Subcutaneous adipose tissue (tissue), 4 donors: ENCODE measurements around the gene PTPRN2. TPM values are rescaled to one million over a fixed set of nuclear protein-coding genes. Genes with fewer than 3 reads are reported as not detected.

ENCODE experiments used
- total RNA-seq, 4 donors: library from RNA; depleted of rRNA; stranded (reverse); fragments of >200 nt; gene quantifications; one replicate each; pipeline ENCODE4 v1.1.0, GENCODE V29; 2016
- TF ChIP-seq, protein P1 (sequence below): fragments of 450-650 bp; IDR thresholded peaks from one replicate; pipeline ENCODE4 v1.5.1; 2016; ENCODE audit warnings: low read depth, mild to moderate bottlenecking, control low read depth, antibody characterized with exemption, moderate library complexity

Gene PTPRN2
- total RNA-seq, 4 donors from 2014 or later, result 2.0 to 4.6 (median 3.7) TPM

- TF ChIP-seq, protein P1, sequence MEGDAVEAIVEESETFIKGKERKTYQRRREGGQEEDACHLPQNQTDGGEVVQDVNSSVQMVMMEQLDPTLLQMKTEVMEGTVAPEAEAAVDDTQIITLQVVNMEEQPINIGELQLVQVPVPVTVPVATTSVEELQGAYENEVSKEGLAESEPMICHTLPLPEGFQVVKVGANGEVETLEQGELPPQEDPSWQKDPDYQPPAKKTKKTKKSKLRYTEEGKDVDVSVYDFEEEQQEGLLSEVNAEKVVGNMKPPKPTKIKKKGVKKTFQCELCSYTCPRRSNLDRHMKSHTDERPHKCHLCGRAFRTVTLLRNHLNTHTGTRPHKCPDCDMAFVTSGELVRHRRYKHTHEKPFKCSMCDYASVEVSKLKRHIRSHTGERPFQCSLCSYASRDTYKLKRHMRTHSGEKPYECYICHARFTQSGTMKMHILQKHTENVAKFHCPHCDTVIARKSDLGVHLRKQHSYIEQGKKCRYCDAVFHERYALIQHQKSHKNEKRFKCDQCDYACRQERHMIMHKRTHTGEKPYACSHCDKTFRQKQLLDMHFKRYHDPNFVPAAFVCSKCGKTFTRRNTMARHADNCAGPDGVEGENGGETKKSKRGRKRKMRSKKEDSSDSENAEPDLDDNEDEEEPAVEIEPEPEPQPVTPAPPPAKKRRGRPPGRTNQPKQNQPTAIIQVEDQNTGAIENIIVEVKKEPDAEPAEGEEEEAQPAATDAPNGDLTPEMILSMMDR, result no peak
These were observed 607.8 kb downstream of the PTPRN2 start for GRCh38 chr7:157979636-157980340.

GRCh38 chr7:157978766-157979165, 608.9 kb downstream of the PTPRN2 start:
- TF ChIP-seq, protein P1, result no peak

DNA sequence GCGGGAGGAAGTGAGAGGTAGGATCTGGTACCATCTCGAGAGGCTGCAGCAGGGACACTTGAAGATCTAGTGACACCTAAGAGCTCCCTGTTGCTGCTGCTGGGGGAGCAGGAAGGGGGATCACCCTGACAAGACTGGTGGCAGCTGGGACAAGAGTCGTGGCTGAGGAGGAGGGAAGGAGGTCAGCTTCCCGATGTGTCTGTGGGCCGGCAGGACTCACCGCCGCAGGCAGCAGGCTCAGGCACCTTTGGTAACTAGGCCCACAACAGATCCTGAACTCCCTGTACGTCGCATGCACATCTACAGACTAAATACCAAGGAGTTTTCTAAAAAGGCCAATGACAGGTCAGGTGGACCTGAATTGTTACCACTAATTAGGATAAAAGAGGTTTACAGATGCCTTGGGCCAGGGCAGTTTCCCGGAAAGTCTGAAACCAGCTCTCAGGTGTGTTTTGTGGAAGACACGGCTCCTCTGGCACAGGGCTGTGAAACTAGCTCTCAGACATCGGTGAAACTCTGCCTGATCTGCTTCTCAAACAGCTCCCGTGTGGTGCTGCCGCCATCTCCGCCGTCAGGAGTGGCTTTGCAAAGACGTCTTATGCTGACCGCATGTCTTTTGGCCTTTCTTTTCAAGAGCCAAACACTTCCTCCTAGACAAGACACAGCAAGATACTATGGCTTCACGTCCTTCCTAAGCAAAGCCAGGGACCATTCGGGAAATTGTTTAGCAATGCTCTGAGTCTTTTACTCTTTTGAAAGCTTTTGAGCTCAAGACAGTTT, 609.7 kb downstream of the PTPRN2 start:
- TF ChIP-seq, protein P1, result no peak

- TF ChIP-seq, protein P1, result no peak
These were observed 610.3 kb downstream of the PTPRN2 start for GRCh38 chr7:157977306-157977705.

- TF ChIP-seq, protein P1, result no peak
These were observed 611.2 kb downstream of the PTPRN2 start for GRCh38 chr7:157976406-157976805.

DNA sequence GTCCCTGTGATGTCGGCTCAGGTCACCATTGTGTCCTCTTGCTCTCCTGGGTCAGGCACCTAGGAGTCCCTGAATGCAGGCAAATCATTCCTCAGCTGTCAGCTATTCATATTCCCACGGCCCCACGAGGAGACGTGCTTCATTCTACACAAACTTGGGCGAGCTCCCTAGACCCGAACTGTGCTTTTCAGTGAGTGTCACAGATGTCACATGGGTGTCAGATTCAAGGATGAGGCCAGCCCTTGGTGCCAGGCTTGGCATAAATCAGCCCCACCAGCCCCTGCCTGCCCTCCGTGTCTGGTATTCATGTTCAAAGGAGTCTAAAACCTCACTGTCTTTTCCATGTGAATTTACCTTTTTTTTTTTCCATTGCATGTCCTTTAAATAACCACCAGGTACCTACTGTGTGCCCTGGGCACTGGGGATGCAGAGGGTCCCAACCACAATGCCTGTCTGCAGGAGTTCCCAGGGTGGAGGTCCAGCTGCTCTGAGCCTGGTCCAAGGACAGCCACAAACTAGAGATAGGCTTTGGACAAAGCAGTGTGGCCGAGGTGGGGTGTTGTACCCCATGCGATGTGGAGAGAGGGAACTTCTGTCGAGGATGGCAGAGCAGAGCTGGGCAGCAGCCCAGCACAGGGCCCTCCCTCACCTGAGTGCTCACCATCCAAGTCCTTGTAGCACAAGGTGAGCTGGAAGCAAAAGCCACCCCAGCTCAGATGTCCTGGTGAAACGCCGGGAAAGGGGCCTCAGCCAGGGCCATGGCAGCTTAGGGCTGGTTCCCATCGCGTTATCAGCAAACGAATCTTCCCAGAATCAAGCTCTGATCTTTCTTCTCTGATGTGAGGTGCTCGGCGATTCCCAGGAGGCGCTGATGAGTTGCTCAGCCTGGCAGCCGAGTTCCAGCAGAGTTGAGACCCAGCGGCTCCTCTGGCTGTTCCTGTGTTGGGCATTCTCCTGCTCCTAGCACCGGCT, 611.9 kb downstream of the PTPRN2 start:
- TF ChIP-seq, protein P1, result no peak
